Suprapubic skin (tissue), 4 donors: ENCODE results near the gene CMSS1. TPM values are rescaled to one million over a fixed set of nuclear protein-coding genes. Genes with fewer than 3 reads are reported as not detected.

Source experiments
- DNase-seq, 2 donors: peaks; one replicate each; pipeline ENCODE4 v3.0.0-alpha.2; 2019; ENCODE audit warnings: low spot score in 2 of 2
- H3K27ac ChIP-seq: fragments of 200-600 bp; sonication (generic); one replicate; pipeline ENCODE4 v1.5.1; 2019
- H3K27me3 ChIP-seq: fragments of 200-600 bp; sonication (generic); one replicate; pipeline ENCODE4 v1.5.1; 2019
- H3K36me3 ChIP-seq: fragments of 200-600 bp; sonication (generic); one replicate; pipeline ENCODE4 v1.5.1; 2019
- H3K4me1 ChIP-seq: fragments of 200-600 bp; sonication (generic); one replicate; pipeline ENCODE4 v1.5.1; 2019
- H3K4me3 ChIP-seq: fragments of 200-600 bp; sonication (generic); one replicate; pipeline ENCODE4 v1.5.1; 2019; ENCODE audit warnings: mild to moderate bottlenecking
- H3K9me3 ChIP-seq: fragments of 200-600 bp; sonication (generic); one replicate; pipeline ENCODE4 v1.5.1; 2019
- EP300 ChIP-seq: sonication (generic); formaldehyde crosslinking; IDR thresholded peaks from one replicate; pipeline ENCODE4 v1.6.1; 2017; ENCODE audit warnings: antibody characterized with exemption
- POLR2A ChIP-seq, 2 donors: fragments of 450-650 bp; IDR thresholded peaks; one replicate each; pipeline ENCODE4 v1.6.1; 2017; ENCODE audit warnings: antibody characterized with exemption in 2 of 2, mild to moderate bottlenecking in 2 of 2, moderate library complexity in 2 of 2
- POLR2AphosphoS5 ChIP-seq, 3 donors: sonication (generic); formaldehyde crosslinking; IDR thresholded peaks; one replicate each; pipeline ENCODE4 v1.6.1; 2017; ENCODE audit warnings: antibody characterized with exemption in 3 of 3
- WGBS: methylation state at CpG from one replicate; pipeline ENCODE4 v1.1.5; 2018; 5-methylcytosine and 5-hydroxymethylcytosine counted together
- total RNA-seq, 4 donors: library from RNA; depleted of rRNA; stranded (reverse); fragments of >200 nt; gene quantifications; one replicate each; pipeline ENCODE4 v1.1.0, GENCODE V29; 2016
- TF ChIP-seq, protein P1 (sequence below), 2 donors: fragments of 200-600 bp in 1 of 2; fragments of 450-650 bp in 1 of 2; sonication (generic) in 1 of 2; IDR thresholded peaks; one replicate each; pipeline ENCODE4 v1.5.1; 2016 to 2019; ENCODE audit warnings: antibody characterized with exemption in 2 of 2, mild to moderate bottlenecking in 1 of 2, moderate library complexity in 1 of 2

The CMSS1 gene
- total RNA-seq, 4 donors from 2014 or later: 13.2 to 17.1 (median 13.5) TPM

DNA sequence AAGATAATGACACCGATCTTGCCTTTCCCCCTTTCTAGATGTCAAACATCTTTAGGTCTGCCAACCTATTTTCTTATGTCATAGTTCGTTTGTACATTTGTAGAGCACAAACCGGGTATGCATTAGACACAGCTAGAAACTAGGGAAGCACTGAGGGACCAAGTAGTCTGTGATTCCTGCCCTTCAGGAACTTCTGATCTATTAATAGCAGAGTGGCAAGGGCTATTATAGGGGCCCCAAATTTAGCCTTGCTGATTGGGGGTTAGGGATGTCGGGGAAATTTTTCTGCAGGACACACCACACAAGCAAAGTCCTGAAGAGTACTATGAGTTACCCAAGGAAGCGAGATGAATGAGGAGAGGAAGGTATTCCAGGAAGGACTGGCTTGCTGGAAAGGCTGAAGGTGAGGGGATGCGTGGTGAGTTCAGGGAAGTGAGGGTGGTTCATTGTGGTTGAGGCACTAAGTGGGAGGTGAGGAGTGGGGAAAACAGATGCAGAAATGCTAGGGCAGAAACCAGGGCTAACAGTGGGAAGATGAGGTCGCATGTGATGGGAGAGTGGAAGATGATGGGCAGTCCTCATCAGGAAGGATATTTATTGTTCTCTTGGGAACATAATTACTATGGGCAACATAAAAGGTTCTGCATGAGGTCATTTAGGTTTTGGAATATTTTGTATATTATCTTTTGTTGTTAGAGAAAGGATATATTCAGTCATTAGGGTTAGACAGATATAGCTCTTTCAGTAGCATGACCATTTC is 144.3 kb downstream of the CMSS1 start:
- WGBS: 92% methylated on average over 7 of the region's 7 CpGs
- no peak overlapping the region for H3K27ac ChIP-seq
- no peak for DNase-seq
- peaks cover 33% of the 10 kb centered on the region for H3K4me1 ChIP-seq
- TF ChIP-seq POLR2A (IDR thresholded peaks at IDR 0.05) (no peak), EP300 (no peak), POLR2AphosphoS5 (IDR thresholded peaks at IDR 0.05) (no peak)
- TF ChIP-seq, protein P1, sequence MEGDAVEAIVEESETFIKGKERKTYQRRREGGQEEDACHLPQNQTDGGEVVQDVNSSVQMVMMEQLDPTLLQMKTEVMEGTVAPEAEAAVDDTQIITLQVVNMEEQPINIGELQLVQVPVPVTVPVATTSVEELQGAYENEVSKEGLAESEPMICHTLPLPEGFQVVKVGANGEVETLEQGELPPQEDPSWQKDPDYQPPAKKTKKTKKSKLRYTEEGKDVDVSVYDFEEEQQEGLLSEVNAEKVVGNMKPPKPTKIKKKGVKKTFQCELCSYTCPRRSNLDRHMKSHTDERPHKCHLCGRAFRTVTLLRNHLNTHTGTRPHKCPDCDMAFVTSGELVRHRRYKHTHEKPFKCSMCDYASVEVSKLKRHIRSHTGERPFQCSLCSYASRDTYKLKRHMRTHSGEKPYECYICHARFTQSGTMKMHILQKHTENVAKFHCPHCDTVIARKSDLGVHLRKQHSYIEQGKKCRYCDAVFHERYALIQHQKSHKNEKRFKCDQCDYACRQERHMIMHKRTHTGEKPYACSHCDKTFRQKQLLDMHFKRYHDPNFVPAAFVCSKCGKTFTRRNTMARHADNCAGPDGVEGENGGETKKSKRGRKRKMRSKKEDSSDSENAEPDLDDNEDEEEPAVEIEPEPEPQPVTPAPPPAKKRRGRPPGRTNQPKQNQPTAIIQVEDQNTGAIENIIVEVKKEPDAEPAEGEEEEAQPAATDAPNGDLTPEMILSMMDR (IDR thresholded peaks at IDR 0.05): no peak
- H3K27me3 ChIP-seq: no peaks in the 10 kb centered on the region
- no peaks in the 10 kb centered on the region for H3K9me3 ChIP-seq
- no peaks in the 10 kb centered on the region for H3K36me3 ChIP-seq
- no peak overlapping the region for H3K4me3 ChIP-seq

DNA sequence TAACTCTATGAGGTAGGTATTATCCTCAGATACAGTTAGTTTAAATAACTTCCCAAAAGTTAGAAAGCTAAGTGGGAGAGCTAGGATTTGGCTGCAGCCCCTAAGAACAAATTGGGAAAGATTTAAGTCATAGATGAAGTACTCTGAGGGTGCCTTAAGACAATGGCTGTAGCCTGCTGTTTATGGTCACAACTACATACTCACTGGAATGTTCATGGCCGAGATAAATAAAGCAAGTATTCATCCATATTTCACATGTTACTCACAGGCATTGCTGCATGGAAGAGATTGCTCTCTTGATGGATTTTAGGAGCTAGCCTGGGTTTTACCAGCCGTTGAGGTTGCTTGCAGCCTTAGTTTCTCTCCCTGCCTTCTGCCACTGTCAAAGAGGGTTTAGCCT is 145.0 kb downstream of the CMSS1 start:
- H3K27ac ChIP-seq: no peak overlapping the region
- no peaks in the 10 kb centered on the region for H3K9me3 ChIP-seq
- H3K4me3 ChIP-seq: no peak overlapping the region
- no peak for DNase-seq
- H3K36me3 ChIP-seq: no peaks in the 10 kb centered on the region
- TF ChIP-seq POLR2A (IDR thresholded peaks at IDR 0.05): no peak
- TF ChIP-seq, protein P1 (IDR thresholded peaks at IDR 0.05): no peak
- no peak for TF ChIP-seq POLR2AphosphoS5 (IDR thresholded peaks at IDR 0.05)
- TF ChIP-seq EP300: no peak
- 94% methylated on average over 2 of the region's 2 CpGs for WGBS
- peaks cover 41% of the 10 kb centered on the region for H3K4me1 ChIP-seq
- H3K27me3 ChIP-seq: no peaks in the 10 kb centered on the region

DNA sequence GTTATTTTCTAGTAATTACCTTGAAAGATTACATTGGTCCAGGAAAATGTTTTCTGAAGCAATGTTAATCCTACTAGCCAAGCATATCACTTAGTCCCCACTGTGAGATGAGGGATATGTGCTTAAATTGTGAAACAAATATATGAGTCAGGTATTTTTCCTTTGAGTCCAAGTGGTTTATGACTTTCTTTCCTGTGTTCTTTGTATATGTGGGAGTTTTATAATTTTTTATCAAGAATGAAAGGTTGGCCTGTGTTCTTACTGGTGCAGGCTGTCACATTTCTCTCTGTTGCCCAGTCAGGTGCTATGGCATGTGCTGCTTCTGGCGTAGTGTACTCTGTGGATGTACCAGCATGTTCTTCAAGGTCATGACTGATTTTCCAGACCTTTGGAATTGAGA is 147.4 kb downstream of the CMSS1 start:
- Histone ChIP-seq H3K27ac (peak overlapping the region; percentile 29), H3K27me3 (no peaks in the 10 kb centered on the region), H3K36me3 (no peaks in the 10 kb centered on the region), H3K4me3 (no peak overlapping the region), H3K9me3 (no peaks in the 10 kb centered on the region), H3K4me1 (peaks cover 62% of the 10 kb centered on the region)
- TF ChIP-seq POLR2A (IDR thresholded peaks at IDR 0.05) (no peak), POLR2AphosphoS5 (IDR thresholded peaks at IDR 0.05) (no peak), EP300 (no peak)
- TF ChIP-seq, protein P1 (IDR thresholded peaks at IDR 0.05): no peak
- WGBS: 72% methylated on average over 1 of the region's 1 CpG
- no peak for DNase-seq

DNA sequence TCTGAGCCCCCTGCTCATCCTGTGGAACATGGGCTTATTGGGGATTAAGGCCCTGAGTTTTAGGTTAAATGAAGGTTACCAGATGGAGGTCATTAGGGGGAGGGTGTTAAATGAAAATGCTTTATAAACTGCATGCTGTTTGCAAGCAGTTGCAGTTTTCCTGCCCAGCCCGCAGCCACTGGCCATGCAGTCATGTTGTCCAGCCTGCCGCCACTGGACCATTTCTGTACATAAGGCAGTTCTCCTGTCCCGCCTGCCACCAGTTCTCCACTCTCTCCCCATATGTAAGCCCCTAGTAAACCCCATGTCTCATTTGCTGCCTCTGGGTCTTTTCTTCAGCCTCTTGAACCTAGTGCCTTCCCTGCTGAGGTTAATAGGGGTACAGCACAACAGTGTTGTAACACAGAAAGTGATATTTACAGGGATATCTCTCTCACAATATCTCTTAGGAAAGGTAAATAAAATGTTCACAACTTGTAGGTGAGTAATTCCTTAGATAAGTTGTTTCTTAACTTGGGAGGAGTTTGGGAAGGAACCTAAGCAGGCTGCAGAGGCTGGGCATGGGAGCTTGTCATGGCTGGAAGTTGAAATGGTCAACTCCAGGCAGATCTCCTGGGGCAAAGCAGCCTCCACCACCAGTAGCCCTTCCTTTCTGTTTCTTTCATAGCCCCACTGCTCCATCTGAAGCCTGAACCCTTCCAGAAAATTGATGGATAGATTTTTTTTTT is 148.2 kb downstream of the CMSS1 start:
- peak overlapping the region; percentile 29 for H3K27ac ChIP-seq
- TF ChIP-seq, protein P1 (IDR thresholded peaks at IDR 0.05): no peak
- no peak for TF ChIP-seq POLR2A (IDR thresholded peaks at IDR 0.05)
- no peak for TF ChIP-seq POLR2AphosphoS5 (IDR thresholded peaks at IDR 0.05)
- TF ChIP-seq EP300: no peak
- H3K4me3 ChIP-seq: no peak overlapping the region
- no peaks in the 10 kb centered on the region for H3K27me3 ChIP-seq
- no peaks in the 10 kb centered on the region for H3K9me3 ChIP-seq
- WGBS: 96% methylated on average over 3 of the region's 3 CpGs
- peaks cover 64% of the 10 kb centered on the region for H3K4me1 ChIP-seq
- no peaks in the 10 kb centered on the region for H3K36me3 ChIP-seq
- no peak for DNase-seq
